H1 (cell line): ENCODE results near the gene NUP210L. TPM values are rescaled to one million over a fixed set of nuclear protein-coding genes. Genes with fewer than 3 reads are reported as not detected.

Experiments
- CTCF ChIA-PET: fragments of 300-600 bp; sonication (Branson Sonifier 250); formaldehyde crosslinking; loops from one replicate; lab custom pipeline; 2021; ENCODE audit not compliant: partially characterized antibody; lab: Charles Lee
- POLR2A ChIA-PET: fragments of 300-600 bp; sonication (Branson Sonifier 250); formaldehyde crosslinking; loops from one replicate; lab custom pipeline; 2021; ENCODE audit warnings: inconsistent platforms; ENCODE audit not compliant: partially characterized antibody; lab: Charles Lee
- DNase-seq, 2 experiments: peaks; one replicate each; pipeline versions ENCODE4 v3.0.0 to v3.0.0-alpha.2; 2010 to 2022; ENCODE audit warnings: low spot score in 2 of 2, low read depth in 1 of 2, mixed read lengths in 1 of 2
- FAIRE-seq: peaks from 2 replicates; lab custom pipeline; 2011; peaks lifted over from hg19 to GRCh38; lab: Jason Lieb, UNC
- H2AFZ ChIP-seq: 2 replicates; pipeline ENCODE4 v1.8.1; 2012; ENCODE audit warnings: low read length, inconsistent platforms
- H2AK5ac ChIP-seq: 2 replicates; pipeline ENCODE4 v1.6.1; 2013; ENCODE audit warnings: low read depth, low read length
- H2BK120ac ChIP-seq: replicated peaks from 2 replicates; pipeline ENCODE3; 2013; ENCODE audit warnings: low read depth, low read length, inconsistent platforms
- H2BK12ac ChIP-seq: 2 replicates; pipeline ENCODE4 v1.6.1; 2013; ENCODE audit warnings: low read depth, low read length
- H2BK15ac ChIP-seq: 2 replicates; pipeline ENCODE4 v1.6.1; 2013; ENCODE audit warnings: low read length
- H2BK20ac ChIP-seq: 2 replicates; pipeline ENCODE4 v1.6.1; 2013; ENCODE audit warnings: low read length
- H2BK5ac ChIP-seq: 2 replicates; pipeline ENCODE4 v1.6.1; 2013; ENCODE audit warnings: low read depth, low read length
- H3K14ac ChIP-seq: 2 replicates; pipeline ENCODE4 v1.6.1; 2013; ENCODE audit warnings: inconsistent platforms; ENCODE audit not compliant: insufficient read length
- H3K18ac ChIP-seq: 2 replicates; pipeline ENCODE4 v1.6.1; 2013; ENCODE audit warnings: low read length; ENCODE audit errors: extremely low read depth
- H3K23ac ChIP-seq: 2 replicates; pipeline ENCODE4 v1.6.1; 2013; ENCODE audit warnings: inconsistent platforms; ENCODE audit not compliant: insufficient read length
- H3K23me2 ChIP-seq: 2 replicates; pipeline ENCODE4 v1.6.1; 2013; ENCODE audit warnings: low read depth, low read length
- H3K27ac ChIP-seq: 2 replicates; pipeline ENCODE4 v1.6.1; 2011; ENCODE audit warnings: low read depth, low read length, inconsistent platforms
- H3K27me3 ChIP-seq, 4 experiments: replicated peaks in 1 of 4; 1 replicate in 1 of 4; 2 replicates in 3 of 4; pipeline versions ENCODE4 v1.6.1 to v1.8.1; 2011 to 2013; ENCODE audit warnings: low read length in 3 of 4, mild to moderate bottlenecking in 3 of 4, inconsistent platforms in 2 of 4, mixed read lengths in 2 of 4, moderate library complexity in 1 of 4; ENCODE audit not compliant: control insufficient read depth in 3 of 4, insufficient read depth in 3 of 4; ENCODE audit errors: extremely low read depth in 1 of 4
- H3K36me3 ChIP-seq, 4 experiments: 2 replicates each; pipeline versions ENCODE4 v1.6.1 to v1.8.1; 2011 to 2013; ENCODE audit warnings: mild to moderate bottlenecking in 4 of 4, low read length in 3 of 4, moderate library complexity in 2 of 4, control low read depth in 1 of 4, inconsistent platforms in 1 of 4; ENCODE audit not compliant: insufficient read depth in 4 of 4, control insufficient read depth in 2 of 4
- H3K4ac ChIP-seq: replicated peaks from 2 replicates; pipeline ENCODE3; 2013; ENCODE audit warnings: low read length, low read depth, mixed read lengths, inconsistent platforms; ENCODE audit not compliant: insufficient read length
- H3K4me1 ChIP-seq, 4 experiments: replicated peaks in 1 of 4; 1 replicate in 1 of 4; 2 replicates in 3 of 4; pipeline versions ENCODE4 v1.6.1 to v1.8.1; 2011 to 2013; ENCODE audit warnings: low read length in 3 of 4, inconsistent platforms in 2 of 4, mixed read lengths in 1 of 4; ENCODE audit not compliant: insufficient read depth in 4 of 4, control insufficient read depth in 3 of 4
- H3K4me2 ChIP-seq, 2 experiments: 2 replicates each; pipeline versions ENCODE4 v1.6.1 to v1.8.1; 2011 to 2013; ENCODE audit warnings: low read depth in 2 of 2, low read length in 2 of 2, control low read depth in 1 of 2, inconsistent platforms in 1 of 2, mild to moderate bottlenecking in 1 of 2; ENCODE audit not compliant: insufficient read depth in 1 of 2
- H3K4me3 ChIP-seq, 4 experiments: fragments of 200-600, 300-600 bp in 1 of 4; sonication (generic), shearing (Covaris generic), sonication (Bioruptor Twin) in 1 of 4; 2 replicates each; pipeline versions ENCODE4 v1.5.1 to v1.8.1; 2011 to 2016; ENCODE audit warnings: low read length in 4 of 4, low read depth in 3 of 4, control low read depth in 2 of 4, inconsistent platforms in 2 of 4, mild to moderate bottlenecking in 2 of 4, mixed read lengths in 1 of 4, moderate library complexity in 1 of 4; ENCODE audit not compliant: insufficient read depth in 2 of 4; ENCODE audit errors: extremely low read depth in 1 of 4
- H3K56ac ChIP-seq: replicated peaks from 2 replicates; pipeline ENCODE3; 2013; ENCODE audit warnings: low read depth, mild to moderate bottlenecking, mixed read lengths, low read length, inconsistent platforms; ENCODE audit not compliant: insufficient read length
- H3K79me1 ChIP-seq: 2 replicates; pipeline ENCODE4 v1.6.1; 2013; ENCODE audit warnings: low read depth, low read length, control low read depth
- H3K79me2 ChIP-seq, 2 experiments: 2 replicates each; pipeline versions ENCODE4 v1.6.1 to v1.8.1; 2012 to 2013; ENCODE audit warnings: low read length in 2 of 2, mild to moderate bottlenecking in 2 of 2, inconsistent platforms in 1 of 2; ENCODE audit not compliant: insufficient read depth in 2 of 2, control insufficient read depth in 1 of 2
- H3K9ac ChIP-seq, 4 experiments: replicated peaks in 1 of 4; 1 replicate in 1 of 4; 2 replicates in 3 of 4; pipeline versions ENCODE4 v1.6.1 to v1.8.1; 2011 to 2013; ENCODE audit warnings: low read depth in 3 of 4, low read length in 3 of 4, control low read depth in 2 of 4, mild to moderate bottlenecking in 2 of 4, moderate library complexity in 2 of 4, inconsistent platforms in 1 of 4; ENCODE audit errors: extremely low read depth in 1 of 4
- H3K9me3 ChIP-seq, 2 experiments: 2 replicates each; pipeline versions ENCODE4 v1.6.1 to v1.8.1; 2012 to 2013; ENCODE audit warnings: mild to moderate bottlenecking in 2 of 2, moderate library complexity in 2 of 2, control low read depth in 1 of 2, inconsistent platforms in 1 of 2, low read depth in 1 of 2, low read length in 1 of 2, mixed read lengths in 1 of 2; ENCODE audit not compliant: insufficient read depth in 2 of 2
- H4K20me1 ChIP-seq, 2 experiments: replicated peaks in 1 of 2; 2 replicates each; pipeline versions ENCODE3 to v1.8.1; 2011 to 2013; ENCODE audit warnings: inconsistent platforms in 2 of 2, low read length in 2 of 2, mild to moderate bottlenecking in 1 of 2; ENCODE audit not compliant: insufficient read depth in 2 of 2, control insufficient read depth in 1 of 2
- H4K5ac ChIP-seq: 2 replicates; pipeline ENCODE4 v1.6.1; 2013; ENCODE audit warnings: low read length, low read depth, mixed read lengths, inconsistent platforms; ENCODE audit not compliant: insufficient read length
- H4K8ac ChIP-seq: 2 replicates; pipeline ENCODE4 v1.8.0; 2013; ENCODE audit warnings: mild to moderate bottlenecking, moderate library complexity, low read length, inconsistent platforms; ENCODE audit not compliant: insufficient read depth; ENCODE audit errors: extremely low read depth
- H4K91ac ChIP-seq: replicated peaks from 2 replicates; pipeline ENCODE3; 2013; ENCODE audit warnings: low read length, mixed read lengths, inconsistent platforms; ENCODE audit not compliant: insufficient read length
- BCL11A ChIP-seq, 2 experiments: IDR thresholded peaks; one replicate each; pipeline ENCODE4 v1.6.1; 2011; ENCODE audit warnings: low read depth in 2 of 2, low read length in 2 of 2, mild to moderate bottlenecking in 2 of 2
- CHD2 ChIP-seq: IDR thresholded peaks from 2 replicates; pipeline ENCODE4 v1.6.1; 2012; ENCODE audit warnings: low read length, improper control_type of control experiment
- JUND ChIP-seq: IDR thresholded peaks from 2 replicates; pipeline ENCODE4 v1.6.1; 2011; ENCODE audit warnings: mild to moderate bottlenecking, improper control_type of control experiment, low read length
- KDM4A ChIP-seq: IDR thresholded peaks from one replicate; pipeline ENCODE4 v1.7.1; 2012; ENCODE audit warnings: low read depth, mild to moderate bottlenecking, moderate library complexity, low read length, inconsistent platforms; ENCODE audit not compliant: severe bottlenecking
- NANOG ChIP-seq: IDR thresholded peaks from 2 replicates; pipeline ENCODE4 v1.6.1; 2011; ENCODE audit warnings: low read length, low read depth, mild to moderate bottlenecking, inconsistent platforms; ENCODE audit not compliant: insufficient read depth, poor library complexity, severe bottlenecking
- NRF1 ChIP-seq: IDR thresholded peaks from 2 replicates; pipeline ENCODE4 v1.6.1; 2011; ENCODE audit warnings: mild to moderate bottlenecking, low read depth, low read length, improper control_type of control experiment
- POLR2AphosphoS5 ChIP-seq: IDR thresholded peaks from 2 replicates; pipeline ENCODE4 v1.6.1; 2011; ENCODE audit warnings: low read depth, low read length
- RFX5 ChIP-seq: IDR thresholded peaks from 2 replicates; pipeline ENCODE4 v1.6.1; 2011; ENCODE audit warnings: low read depth, low read length, improper control_type of control experiment, borderline replicate concordance
- SIN3A ChIP-seq, 2 experiments: IDR thresholded peaks in 1 of 2; conservative IDR thresholded peaks in 1 of 2; 2 replicates each; pipeline ENCODE4 v1.6.1; 2011 to 2012; ENCODE audit warnings: low read length in 2 of 2, improper control_type of control experiment in 1 of 2, low read depth in 1 of 2, mild to moderate bottlenecking in 1 of 2
- SP2 ChIP-seq: IDR thresholded peaks from 2 replicates; pipeline ENCODE4 v1.6.1; 2012; ENCODE audit warnings: mild to moderate bottlenecking, low read length, inconsistent platforms
- whole genome bisulfite sequencing, 2 experiments: shearing (Covaris generic) in 1 of 2; methylation state at CpG; one replicate each; pipeline versions ENCODE4 v1.1.6 to v1.1.7; 2013 to 2015; ENCODE audit warnings: low lambda C conversion rate in 2 of 2, mixed read lengths in 2 of 2, inconsistent platforms in 1 of 2, low coverage in 1 of 2, missing lambda C conversion rate in 1 of 2; ENCODE audit not compliant: insufficient replicate concordance in 2 of 2, insufficient coverage in 1 of 2, insufficient read length in 1 of 2; ENCODE audit errors: extremely low coverage in 1 of 2, missing lambda C conversion rate in 1 of 2; 5-methylcytosine and 5-hydroxymethylcytosine counted together
- polyA plus RNA-seq, 7 experiments: library from polyadenylated mRNA; depleted of rRNA in 3 of 7; stranded (reverse) in 5 of 7; unstranded in 2 of 7; fragments of >200 nt in 5 of 7; fragments of 200-250 nt in 2 of 7; gene quantifications; 1 replicate in 5 of 7; 2 replicates in 1 of 7; 4 replicates in 1 of 7; pipeline versions ENCODE4 v1.2.1 to v1.2.3, GENCODE V29; 2011 to 2013; ENCODE audit warnings: missing spikeins in 2 of 7, mixed read lengths in 2 of 7
- total RNA-seq: library from RNA; stranded (reverse); fragmentation: NEBNext Ultra II Directional; extraction: Animal tissue kit (Norgen Biotek cat#: 25700); gene quantifications from 2 replicates; pipeline ENCODE4 v1.2.1, GENCODE V29; 2021

NUP210L gene
- total and polyA plus RNA-seq, 2 of the 8 experiments (the other 6 are each of a cell fraction or from before 2014, with no cell fraction given): not detected

- H3K4me2 ChIP-seq: no peak overlapping the region
- no peak overlapping the region for H3K18ac ChIP-seq
- H3K9ac ChIP-seq: no peak overlapping the region; a peak in 1 of 7 replicates
- H3K56ac ChIP-seq: no peak overlapping the region
- H4K20me1 ChIP-seq: peaks cover 27 to 39% of the 10 kb centered on the region in 2 experiments
- H4K8ac ChIP-seq: no peak overlapping the region
- WGBS, 2 experiments: 91% methylated on average over 2 of the region's 2 CpGs; no CpG with 5 or more reads in 1 of the 2 experiments
- no peak overlapping the region for H2BK20ac ChIP-seq
- H3K14ac ChIP-seq: no peak overlapping the region
- FAIRE-seq: no peak
- no peaks in the 10 kb centered on the region for H3K27me3 ChIP-seq
- H2AFZ ChIP-seq: no peak overlapping the region
- no peak overlapping the region for H2BK15ac ChIP-seq
- ChIA-PET POLR2A (interaction anchor here (0.6 to 11.3 kb wide), 7 partner anchors 9 to 186 kb away, joined by 3 to 107 read pairs (median 3); partner anchors contain the start of genes NUP210L and UBAP2L), CTCF (interaction anchor here (1.6 kb wide), 1 partner anchor 22 kb away, joined by 7 read pairs; no protein-coding TSS in a partner anchor)
- H3K36me3 ChIP-seq: peaks cover 20 to 50% (median 37%) of the 10 kb centered on the region in 4 experiments
- H2BK120ac ChIP-seq: no peak overlapping the region
- H3K4me3 ChIP-seq: no peak overlapping the region
- H4K91ac ChIP-seq: no peak overlapping the region
- H3K23me2 ChIP-seq: no peaks in the 10 kb centered on the region
- H3K23ac ChIP-seq: no peak overlapping the region
- peaks cover 8 to 17% (median 13%) of the 10 kb centered on the region in 4 experiments; a peak in 6 of 7 replicates for H3K4me1 ChIP-seq
- no peak overlapping the region for H3K27ac ChIP-seq
- H3K79me1 ChIP-seq: peaks cover 17% of the 10 kb centered on the region; the same call in 1 of the 2 replicates
- H2BK5ac ChIP-seq: no peak overlapping the region
- no peaks in the 10 kb centered on the region for H3K9me3 ChIP-seq
- H2BK12ac ChIP-seq: no peak overlapping the region
- H2AK5ac ChIP-seq: no peak overlapping the region
- no peak overlapping the region for H4K5ac ChIP-seq
- no peak overlapping the region for H3K4ac ChIP-seq
- peaks cover 53 to 75% of the 10 kb centered on the region in 2 experiments for H3K79me2 ChIP-seq
- DNase-seq: no peak
- TF ChIP-seq BCL11A (IDR thresholded peaks at IDR 0.05; ENCODE audit: low read depth in 2 of 2, low read length in 2 of 2) (no peak), NRF1 (no peak), JUND (no peak), SP2 (no peak), RFX5 (no peak), SIN3A (conservative IDR thresholded peaks at IDR 0.05 in 1 of 2, IDR thresholded peaks at IDR 0.05 in 1 of 2; ENCODE audit: low read depth in 1 of 2, low read length in 2 of 2) (no peak), POLR2AphosphoS5 (no peak), NANOG (no peak), KDM4A (no peak), CHD2 (no peak)
Observed at GRCh38 chr1:154176337-154176736, 21.5 kb upstream of the NUP210L start.
